ENCODE results near the gene A1BG.
"Not testable (repeated sequence)": the region's sequence is repeated elsewhere in the genome, so short reads cannot be mapped to it uniquely, and the experiment has no call there.

The A1BG gene

DNA sequence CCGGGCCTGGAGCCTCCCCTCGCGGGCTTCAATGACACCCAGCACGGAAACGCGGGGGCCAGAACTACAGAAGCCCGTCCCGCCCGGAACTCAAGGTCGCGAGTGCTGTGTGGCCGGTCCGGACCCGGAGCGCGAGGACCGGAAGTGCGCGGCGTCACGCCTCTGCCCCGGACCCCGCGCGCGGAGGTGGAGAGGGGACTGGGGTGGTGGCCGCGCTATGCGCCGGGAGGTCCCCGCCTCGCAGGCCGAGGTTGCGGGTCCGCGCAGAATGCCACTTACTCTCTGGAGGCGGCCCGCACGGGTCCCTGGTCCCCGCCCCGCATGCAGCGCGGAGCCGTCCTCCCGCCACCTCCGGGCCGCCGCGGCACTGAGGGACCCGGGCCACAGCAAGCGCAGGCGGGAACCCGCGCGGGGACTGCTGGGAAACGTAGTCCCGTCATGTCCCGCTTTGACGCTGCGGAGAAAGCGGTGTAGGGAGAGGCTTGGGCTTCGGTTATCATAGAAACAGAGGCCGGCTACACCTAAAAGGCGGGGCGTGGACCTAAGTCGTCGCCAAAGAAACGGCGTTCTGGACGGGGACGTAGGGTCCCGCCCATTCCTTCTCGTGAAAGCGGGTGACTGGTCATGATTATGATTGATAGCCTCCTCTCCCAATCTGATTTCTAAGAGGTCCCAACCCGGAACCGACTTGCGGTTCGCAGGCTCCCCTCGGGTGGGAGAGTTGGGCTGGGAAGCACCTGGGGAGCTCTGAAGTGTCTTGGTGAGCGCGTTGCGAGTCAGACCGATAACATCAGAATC lies 27.6 kb upstream of the A1BG start, which contains the start of gene ZNF837:
TSS of gene ZNF837 (minus strand) at position 369 of the 798 bp plus-strand sequence. CDS start 11,698 bp downstream, outside the sequence.
- Histone ChIP-seq H3K36me3 (ENCODE audit: insufficient read depth, low read length) (no peaks in the 10 kb centered on the region), H3K9me3 (ENCODE audit: low read depth, low read length) (no peaks in the 10 kb centered on the region), H3K4me3 (peak within 1 kb of the TSS; percentile 82), H3K27ac (peak within 1 kb of the TSS; percentile 70), H3K9ac (ENCODE audit: insufficient read length) (peak within 1 kb of the TSS; percentile 83)
- peak; percentile 99 for DNase-seq (ENCODE audit: low read depth, low spot score)
- TF ChIP-seq POLR2AphosphoS5 (IDR thresholded peaks at IDR 0.05; ENCODE audit: borderline replicate concordance, low read depth, low read length) (peak; percentile 63; the same call in 1 of the 2 replicates), FOXP2 (optimal IDR thresholded peaks at IDR 0.05; ENCODE audit: control extremely low read depth, extremely low read length, insufficient read depth) (peak; percentile 88), EZH2 (IDR thresholded peaks at IDR 0.05) (no peak)

DNA sequence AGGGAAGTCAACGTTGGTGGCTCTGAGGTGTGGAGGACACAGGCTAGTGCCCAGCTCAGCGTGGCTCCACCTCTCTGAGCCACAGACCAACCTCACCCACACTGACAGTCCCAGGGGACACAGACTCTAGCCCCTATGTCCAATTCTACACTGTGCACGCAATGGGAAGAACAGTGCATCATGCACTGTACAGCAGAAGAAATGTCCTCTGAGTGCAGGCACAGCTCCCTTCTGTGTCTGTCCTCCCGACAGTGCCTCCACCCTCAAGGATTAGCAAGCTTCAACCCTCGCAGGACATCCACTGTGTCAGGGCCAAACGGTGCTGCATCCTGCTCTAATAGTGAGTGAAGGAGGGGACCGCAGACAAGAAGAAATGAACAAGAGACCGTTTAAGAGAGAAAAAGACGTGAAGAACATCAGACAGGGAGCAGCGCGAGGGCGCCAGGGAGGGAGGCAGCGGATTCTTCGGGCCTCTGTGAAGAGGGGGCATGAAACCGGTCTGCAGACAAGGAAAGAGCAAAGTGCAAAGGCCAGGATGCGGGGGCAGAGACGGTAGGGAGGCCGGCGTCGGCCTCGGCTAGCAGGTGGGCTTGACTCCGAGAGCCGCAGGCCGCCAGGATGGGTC lies 26.9 kb upstream of the A1BG start:
- Histone ChIP-seq H3K9me3 (ENCODE audit: low read depth, low read length) (no peaks in the 10 kb centered on the region), H3K27ac (peak overlapping the region; percentile 70; the same call in 1 of the 2 replicates), H3K4me3 (peak overlapping the region; percentile 82), H3K36me3 (ENCODE audit: insufficient read depth, low read length) (no peaks in the 10 kb centered on the region), H3K9ac (ENCODE audit: insufficient read length) (peak overlapping the region; percentile 83)
- DNase-seq (ENCODE audit: low read depth, low spot score) = no peak
- no peak for TF ChIP-seq EZH2 (IDR thresholded peaks at IDR 0.05)
- no peak for TF ChIP-seq POLR2AphosphoS5 (IDR thresholded peaks at IDR 0.05; ENCODE audit: borderline replicate concordance, low read depth, low read length)
- no peak for TF ChIP-seq FOXP2 (optimal IDR thresholded peaks at IDR 0.05; ENCODE audit: control extremely low read depth, extremely low read length, insufficient read depth)

DNA sequence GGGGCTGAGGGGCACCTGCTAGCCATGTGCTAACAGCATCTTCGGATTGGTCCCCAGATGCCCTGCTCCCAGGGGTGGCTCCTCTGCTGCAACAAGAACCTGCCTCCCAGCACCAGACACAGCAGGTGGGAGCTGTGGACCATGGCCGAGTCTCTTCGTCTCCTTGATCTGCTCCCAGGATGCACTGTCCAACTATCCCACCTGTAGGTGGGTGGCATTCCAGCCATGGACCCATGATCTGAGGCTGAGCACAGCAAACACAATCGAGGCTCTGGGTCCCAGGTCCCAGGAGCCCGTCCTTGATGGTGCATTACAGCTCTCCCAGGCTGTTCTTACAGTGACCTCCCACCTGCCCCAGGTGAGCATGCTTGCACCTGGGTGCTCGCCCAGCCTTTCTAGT lies 26.0 kb upstream of the A1BG start:
- H3K4me3 ChIP-seq = no peak overlapping the region
- no peak overlapping the region for H3K9ac ChIP-seq (ENCODE audit: insufficient read length)
- TF ChIP-seq FOXP2 (optimal IDR thresholded peaks at IDR 0.05; ENCODE audit: control extremely low read depth, extremely low read length, insufficient read depth) (no peak), POLR2AphosphoS5 (IDR thresholded peaks at IDR 0.05; ENCODE audit: borderline replicate concordance, low read depth, low read length) (no peak), EZH2 (IDR thresholded peaks at IDR 0.05) (no peak)

DNA sequence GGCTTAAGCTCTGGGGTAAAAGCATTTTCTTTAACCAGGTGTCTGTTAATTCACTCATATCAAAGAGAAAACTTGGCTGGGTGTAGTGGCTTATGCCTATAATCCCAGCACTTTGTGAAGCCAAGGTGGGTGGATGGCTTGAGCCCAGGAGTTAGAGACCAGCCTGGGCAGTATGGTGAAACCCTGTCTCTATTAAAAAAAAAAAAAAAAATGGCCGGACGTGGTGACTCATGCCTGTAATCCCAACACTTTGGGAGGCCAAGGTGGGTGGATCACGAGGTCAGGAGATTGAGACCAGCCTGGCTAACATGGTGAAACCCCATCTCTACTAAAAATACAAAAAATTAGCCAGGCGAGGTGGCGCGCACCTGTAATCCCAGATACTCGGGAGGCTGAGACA lies 23.4 kb upstream of the A1BG start:
- H3K27ac ChIP-seq; DNase-seq (ENCODE audit: low read depth, low spot score); H3K36me3 ChIP-seq (ENCODE audit: insufficient read depth, low read length); H3K4me3 ChIP-seq; H3K9ac ChIP-seq (ENCODE audit: insufficient read length); H3K9me3 ChIP-seq (ENCODE audit: low read depth, low read length): not testable (repeated sequence)

More for the DNA sequence above, 26.0 kb upstream of the A1BG start:
- DNase-seq (ENCODE audit: low read depth, low spot score) = no peak
- H3K27ac ChIP-seq = no peak overlapping the region
- H3K9me3 ChIP-seq (ENCODE audit: low read depth, low read length) = no peaks in the 10 kb centered on the region
- no peaks in the 10 kb centered on the region for H3K36me3 ChIP-seq (ENCODE audit: insufficient read depth, low read length)

DNA sequence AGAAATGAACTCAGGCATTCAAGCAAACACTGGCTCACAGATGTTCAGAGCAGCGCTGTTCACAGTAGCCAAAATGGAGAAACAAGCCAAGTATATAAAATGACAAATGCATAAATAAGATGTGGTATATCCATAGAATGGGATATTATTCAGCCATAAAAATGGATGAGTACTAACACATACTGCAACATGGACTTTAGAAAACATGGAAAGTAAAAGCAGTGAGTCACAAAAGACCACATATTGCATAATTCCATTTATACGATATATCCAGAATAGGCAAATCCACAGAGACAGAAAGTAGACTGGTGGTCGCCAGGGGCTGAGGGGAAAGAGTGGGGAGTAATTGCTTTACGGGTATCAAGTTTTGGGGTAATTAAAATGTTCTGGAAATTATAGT lies 20.9 kb upstream of the A1BG start:
- no peaks in the 10 kb centered on the region for H3K9me3 ChIP-seq (ENCODE audit: low read depth, low read length)
- H3K36me3 ChIP-seq (ENCODE audit: insufficient read depth, low read length) = no peaks in the 10 kb centered on the region
- H3K4me3 ChIP-seq = no peak overlapping the region
- no peak for TF ChIP-seq EZH2 (IDR thresholded peaks at IDR 0.05)
- no peak for TF ChIP-seq POLR2AphosphoS5 (IDR thresholded peaks at IDR 0.05; ENCODE audit: borderline replicate concordance, low read depth, low read length)
- TF ChIP-seq FOXP2 (optimal IDR thresholded peaks at IDR 0.05; ENCODE audit: control extremely low read depth, extremely low read length, insufficient read depth) = no peak
- DNase-seq (ENCODE audit: low read depth, low spot score) = no peak
- no peak overlapping the region for H3K9ac ChIP-seq (ENCODE audit: insufficient read length)
- H3K27ac ChIP-seq = no peak overlapping the region

DNA sequence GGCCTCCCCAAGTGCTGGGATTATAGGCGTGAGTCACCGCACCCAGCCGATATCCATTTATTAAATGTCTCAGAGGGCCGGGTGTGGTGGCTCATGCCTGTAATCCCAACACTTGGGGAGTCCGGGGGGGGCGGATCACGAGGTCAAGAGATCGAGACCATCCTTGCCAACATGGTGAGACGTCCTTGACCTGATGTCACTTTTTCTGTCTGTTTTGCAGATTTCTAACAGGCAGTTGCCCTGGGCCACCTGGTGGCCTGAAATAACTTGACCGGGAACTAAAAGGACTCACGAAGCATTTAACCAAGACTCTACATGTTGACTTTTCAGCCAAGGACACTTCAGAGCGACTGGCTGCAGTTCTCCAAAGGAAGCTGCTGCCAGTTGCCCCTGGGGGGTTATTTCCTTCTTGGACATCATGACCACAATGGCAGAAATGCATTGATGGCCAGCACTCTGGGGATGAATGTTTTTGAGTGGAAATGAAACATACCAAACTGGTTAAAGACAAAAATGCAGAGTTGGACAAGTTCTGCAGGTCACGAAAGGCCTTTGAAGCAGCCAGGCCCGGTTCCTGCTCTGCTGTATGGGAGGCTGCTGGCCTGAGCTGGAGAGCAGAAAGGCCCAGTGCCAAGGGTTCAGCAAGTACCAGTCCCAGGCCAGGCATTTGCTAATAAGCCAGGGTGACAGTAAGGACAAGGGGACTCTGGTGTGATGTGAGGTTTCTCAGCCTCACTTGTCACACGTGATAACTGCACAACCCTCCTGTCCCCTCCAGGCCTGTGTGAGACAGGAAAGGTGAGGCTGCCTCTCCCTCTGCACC lies 19.2 kb upstream of the A1BG start:
- Histone ChIP-seq H3K4me3 (no peak overlapping the region), H3K9ac (ENCODE audit: insufficient read length) (no peak overlapping the region), H3K36me3 (ENCODE audit: insufficient read depth, low read length) (no peaks in the 10 kb centered on the region), H3K9me3 (ENCODE audit: low read depth, low read length) (no peaks in the 10 kb centered on the region), H3K27ac (no peak overlapping the region)
- no peak for DNase-seq (ENCODE audit: low read depth, low spot score)
- no peak for TF ChIP-seq FOXP2 (optimal IDR thresholded peaks at IDR 0.05; ENCODE audit: control extremely low read depth, extremely low read length, insufficient read depth)
- TF ChIP-seq EZH2 (IDR thresholded peaks at IDR 0.05) = no peak
- no peak for TF ChIP-seq POLR2AphosphoS5 (IDR thresholded peaks at IDR 0.05; ENCODE audit: borderline replicate concordance, low read depth, low read length)

DNA sequence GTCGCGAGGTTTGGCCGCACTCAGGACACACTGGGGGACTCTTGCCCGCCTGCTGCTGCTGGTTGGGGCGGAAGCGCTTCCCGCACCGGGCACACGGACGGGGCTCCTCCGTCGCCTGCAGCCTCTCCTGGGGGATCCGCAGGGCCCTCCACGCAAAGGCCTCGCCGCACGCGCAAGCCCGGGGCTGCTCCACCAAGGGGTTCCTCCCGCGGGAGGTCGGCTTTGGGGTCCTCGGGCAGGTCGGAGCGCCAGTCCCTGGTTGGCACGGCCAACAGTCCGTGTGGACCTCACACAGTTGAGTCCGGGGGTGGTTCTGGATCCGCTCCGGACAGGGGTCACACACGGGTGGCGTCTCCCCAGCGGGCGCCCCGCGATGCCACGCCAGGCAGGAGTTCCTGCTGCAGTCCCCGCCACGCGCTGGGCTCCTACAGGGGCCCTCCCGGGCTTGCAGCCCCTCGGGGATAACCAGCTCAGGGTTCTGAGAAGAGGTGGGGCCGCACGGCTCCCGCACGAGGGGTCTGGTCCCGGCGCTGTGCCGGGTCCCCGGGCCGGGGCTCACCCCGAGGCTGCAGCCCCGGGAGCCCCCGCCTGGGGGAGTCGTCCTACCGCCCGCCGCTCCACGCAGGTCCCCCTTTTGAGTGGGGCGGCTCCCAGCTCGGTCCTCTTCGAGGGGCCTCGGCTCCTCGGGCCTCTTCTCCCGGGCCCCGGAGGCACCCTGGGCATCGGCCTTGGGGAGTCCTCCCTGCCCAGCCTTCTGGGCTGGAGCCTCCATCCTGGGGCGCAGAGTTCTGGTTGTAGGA lies 15.5 kb upstream of the A1BG start:
- no peak overlapping the region for H3K27ac ChIP-seq
- H3K9me3 ChIP-seq (ENCODE audit: low read depth, low read length) = no peaks in the 10 kb centered on the region
- H3K9ac ChIP-seq (ENCODE audit: insufficient read length) = no peak overlapping the region
- H3K36me3 ChIP-seq (ENCODE audit: insufficient read depth, low read length) = no peaks in the 10 kb centered on the region
- TF ChIP-seq FOXP2 (optimal IDR thresholded peaks at IDR 0.05; ENCODE audit: control extremely low read depth, extremely low read length, insufficient read depth) (no peak), EZH2 (IDR thresholded peaks at IDR 0.05) (no peak), POLR2AphosphoS5 (IDR thresholded peaks at IDR 0.05; ENCODE audit: borderline replicate concordance, low read depth, low read length) (no peak)
- DNase-seq (ENCODE audit: low read depth, low spot score) = no peak
- H3K4me3 ChIP-seq = no peak overlapping the region

Measured in SK-N-MC (cell line).